Left lung (tissue), 10 donors: ENCODE measurements around the gene PNO1. TPM values are rescaled to one million over a fixed set of nuclear protein-coding genes. Genes with fewer than 3 reads are reported as not detected.

Source experiments
- ATAC-seq: fragments of 200-7000 bp; cut with Tn5 transposase; one replicate; pipeline ENCODE4 v1.9.1; 2020; ENCODE audit warnings: moderate library complexity
- DNase-seq, 4 donors: peaks; one replicate each; pipeline ENCODE4 v3.0.0-alpha.2; 2013 to 2020
- H3K27ac ChIP-seq, 2 donors: fragments of 200-600 bp; sonication (generic) in 1 of 2; one replicate each; pipeline versions ENCODE4 v1.5.0 to v1.8.0; 2020 to 2021
- H3K27me3 ChIP-seq, 2 donors: fragments of 200-600 bp; sonication (generic) in 1 of 2; one replicate each; pipeline versions ENCODE4 v1.5.0 to v1.8.0; 2020 to 2021
- H3K36me3 ChIP-seq, 2 donors: fragments of 200-600 bp; sonication (generic) in 1 of 2; one replicate each; pipeline versions ENCODE4 v1.5.0 to v1.8.0; 2020 to 2021
- H3K4me1 ChIP-seq, 2 donors: fragments of 200-600 bp; one replicate each; pipeline ENCODE4 v1.8.0; 2021
- H3K4me3 ChIP-seq, 2 donors: fragments of 200-600 bp; sonication (generic) in 1 of 2; one replicate each; pipeline versions ENCODE4 v1.5.0 to v1.8.0; 2020 to 2021; ENCODE audit warnings: mild to moderate bottlenecking in 1 of 2
- H3K9me3 ChIP-seq, 2 donors: fragments of 200-600 bp; sonication (generic) in 1 of 2; one replicate each; pipeline versions ENCODE4 v1.5.0 to v1.8.0; 2020 to 2021
- intact Hi-C, 2 donors: fragments of 100-400 bp; cut with DNase I; formaldehyde crosslinking; loops; one replicate each; pipeline versions ENCODE4 v1.11.2 to v1.14.2; 2022
- polyA plus RNA-seq, 6 donors: library from polyadenylated mRNA; unstranded; fragments of 120-200 nt; gene quantifications; one replicate each; pipeline ENCODE4 v1.2.1, GENCODE V29; 2013; ENCODE audit not compliant: insufficient read length in 6 of 6
- total RNA-seq, 2 donors: library from RNA; stranded (reverse); fragmentation: NEBNext Ultra II Directional; extraction: Animal tissue kit (Norgen Biotek cat#: 25700); gene quantifications; one replicate each; pipeline ENCODE4 v1.2.1, GENCODE V29; 2021
- TF ChIP-seq, protein P1 (sequence below), 2 donors: fragments of 200-600 bp; sonication (generic) in 1 of 2; IDR thresholded peaks; one replicate each; pipeline versions ENCODE4 v1.5.0 to v1.8.0; 2021; ENCODE audit warnings: antibody characterized with exemption in 2 of 2
- donor health status: DM: no; HTN: yes; CAD: no.
- donor health status: DM: no; HTN: no; CAD: no.

The PNO1 gene
- total and polyA plus RNA-seq, 8 donors = 9.4 to 17.7 (median 13.5) TPM

DNA sequence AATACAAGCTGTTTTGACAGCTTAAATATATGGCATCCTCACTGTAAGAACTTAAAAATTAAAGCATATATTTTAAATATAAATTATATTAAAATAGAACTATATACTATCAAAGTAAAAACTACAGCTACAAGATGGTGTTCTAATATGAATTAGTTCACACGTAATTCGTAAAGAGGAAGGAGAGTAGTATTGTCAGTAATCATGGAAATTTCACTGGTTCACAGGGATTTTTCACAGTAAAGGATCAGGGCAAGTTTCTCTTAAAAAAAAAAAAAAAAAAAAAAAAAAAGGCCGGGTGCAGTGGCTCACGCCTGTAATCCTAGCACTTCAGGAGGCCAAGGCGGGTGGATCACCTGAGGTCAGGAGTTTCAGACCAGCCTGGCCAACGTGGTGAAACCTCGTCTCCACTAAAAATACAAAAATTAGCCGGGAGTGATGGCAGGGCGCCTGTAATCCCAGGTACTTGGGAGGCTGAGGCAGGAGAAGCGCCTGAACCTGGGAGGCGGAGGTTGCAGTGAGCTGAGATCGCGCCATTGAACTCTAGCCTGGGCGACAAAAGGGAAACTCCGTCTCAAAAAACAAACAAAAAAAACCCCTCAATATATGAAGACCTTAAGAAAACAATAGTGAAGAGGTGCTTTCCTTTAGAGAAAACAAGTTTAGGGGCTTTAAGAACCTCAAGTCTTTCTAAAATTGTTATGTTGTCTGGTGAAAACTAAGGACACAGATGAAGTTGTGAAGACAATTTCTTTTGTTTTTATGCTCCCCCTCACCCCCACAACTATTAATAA, 32.5 kb downstream of the PNO1 start:
- H3K36me3 ChIP-seq = peaks cover 0 to 4% of the 10 kb centered on the region in 2 donors
- DNase-seq (no peak), ATAC-seq (no peak)
- H3K27ac ChIP-seq = no peak overlapping the region
- H3K4me3 ChIP-seq = no peak overlapping the region
- intact Hi-C loops = loop anchor here in 1 of 2 donors (10.0 kb wide), 1 partner anchor 55 kb away; no protein-coding TSS in a partner anchor
- no peaks in the 10 kb centered on the region for H3K27me3 ChIP-seq
- TF ChIP-seq, protein P1, sequence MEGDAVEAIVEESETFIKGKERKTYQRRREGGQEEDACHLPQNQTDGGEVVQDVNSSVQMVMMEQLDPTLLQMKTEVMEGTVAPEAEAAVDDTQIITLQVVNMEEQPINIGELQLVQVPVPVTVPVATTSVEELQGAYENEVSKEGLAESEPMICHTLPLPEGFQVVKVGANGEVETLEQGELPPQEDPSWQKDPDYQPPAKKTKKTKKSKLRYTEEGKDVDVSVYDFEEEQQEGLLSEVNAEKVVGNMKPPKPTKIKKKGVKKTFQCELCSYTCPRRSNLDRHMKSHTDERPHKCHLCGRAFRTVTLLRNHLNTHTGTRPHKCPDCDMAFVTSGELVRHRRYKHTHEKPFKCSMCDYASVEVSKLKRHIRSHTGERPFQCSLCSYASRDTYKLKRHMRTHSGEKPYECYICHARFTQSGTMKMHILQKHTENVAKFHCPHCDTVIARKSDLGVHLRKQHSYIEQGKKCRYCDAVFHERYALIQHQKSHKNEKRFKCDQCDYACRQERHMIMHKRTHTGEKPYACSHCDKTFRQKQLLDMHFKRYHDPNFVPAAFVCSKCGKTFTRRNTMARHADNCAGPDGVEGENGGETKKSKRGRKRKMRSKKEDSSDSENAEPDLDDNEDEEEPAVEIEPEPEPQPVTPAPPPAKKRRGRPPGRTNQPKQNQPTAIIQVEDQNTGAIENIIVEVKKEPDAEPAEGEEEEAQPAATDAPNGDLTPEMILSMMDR (IDR thresholded peaks at IDR 0.05) = no peak
- H3K9me3 ChIP-seq = no peaks in the 10 kb centered on the region
- peaks cover 7 to 57% of the 10 kb centered on the region in 2 donors for H3K4me1 ChIP-seq

DNA sequence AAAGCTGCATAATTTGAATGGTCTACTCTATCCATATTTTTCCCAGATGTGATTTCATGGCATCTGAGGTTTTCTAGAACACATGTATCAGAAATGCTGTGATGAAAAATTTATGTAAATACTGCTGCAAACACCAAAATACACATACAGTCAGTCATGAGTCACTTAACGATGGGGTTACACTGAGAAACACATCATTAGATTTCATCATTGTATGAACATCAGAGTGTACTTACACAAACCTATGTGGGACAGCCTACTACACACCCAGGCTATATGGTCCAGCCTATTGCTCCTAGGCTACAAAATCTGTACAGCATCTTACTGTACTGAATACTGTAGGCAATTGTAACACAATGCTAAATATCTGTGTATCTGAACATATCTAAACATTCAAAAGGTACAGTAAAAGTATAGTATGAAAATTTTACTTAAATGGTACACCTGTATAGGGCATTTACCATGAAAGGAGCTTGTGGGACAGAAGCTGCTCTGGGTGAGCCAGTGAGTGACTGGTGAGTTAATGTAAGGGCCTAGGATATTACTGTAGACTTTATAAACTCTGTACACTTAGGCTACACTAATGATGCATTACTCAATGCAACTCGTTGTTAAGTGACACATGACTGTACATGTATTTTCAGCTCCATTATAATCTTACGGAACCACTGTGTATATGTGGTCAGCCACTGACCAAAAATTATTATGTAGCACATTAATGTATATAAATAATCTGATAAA, 33.5 kb downstream of the PNO1 start:
- intact Hi-C loops = loop anchor here in 1 of 2 donors (10.0 kb wide), 1 partner anchor 54 kb away; no protein-coding TSS in a partner anchor
- no peaks in the 10 kb centered on the region for H3K27me3 ChIP-seq
- ATAC-seq (peak; percentile 61), DNase-seq (no peak)
- TF ChIP-seq, protein P1 (IDR thresholded peaks at IDR 0.05) = no peak
- no peak overlapping the region for H3K27ac ChIP-seq
- H3K4me1 ChIP-seq = peaks cover 16 to 67% of the 10 kb centered on the region in 2 donors
- H3K4me3 ChIP-seq = no peak overlapping the region
- no peaks in the 10 kb centered on the region for H3K9me3 ChIP-seq
- no peaks in the 10 kb centered on the region for H3K36me3 ChIP-seq

DNA sequence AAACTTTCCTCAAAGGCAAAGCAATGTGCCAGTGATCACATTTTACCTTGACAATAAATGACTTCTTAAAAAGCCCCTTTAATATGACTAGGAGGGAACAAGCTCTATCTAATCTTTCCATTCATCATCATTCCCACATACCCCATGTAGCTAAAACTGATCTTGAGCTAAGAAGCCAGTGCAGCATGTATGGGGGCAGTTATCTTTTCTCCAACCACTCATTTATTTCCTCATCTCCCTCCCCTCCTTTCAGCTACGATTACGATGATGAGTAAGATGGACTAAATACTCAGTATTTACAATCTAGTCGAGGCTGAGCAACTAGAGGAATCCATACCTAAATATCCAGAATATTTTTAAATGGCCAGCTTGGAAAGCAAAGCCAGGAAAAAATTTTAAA, 35.5 kb downstream of the PNO1 start:
- Histone ChIP-seq H3K4me1 (peaks cover 16 to 65% of the 10 kb centered on the region in 2 donors), H3K4me3 (no peak overlapping the region), H3K27ac (no peak overlapping the region), H3K36me3 (no peaks in the 10 kb centered on the region), H3K27me3 (no peaks in the 10 kb centered on the region), H3K9me3 (no peaks in the 10 kb centered on the region)
- ATAC-seq (no peak), DNase-seq (no peak)
- TF ChIP-seq, protein P1 (IDR thresholded peaks at IDR 0.05) = no peak
- intact Hi-C loops = loop anchor here in 1 of 2 donors (10.0 kb wide), 1 partner anchor 52 kb away; no protein-coding TSS in a partner anchor

DNA sequence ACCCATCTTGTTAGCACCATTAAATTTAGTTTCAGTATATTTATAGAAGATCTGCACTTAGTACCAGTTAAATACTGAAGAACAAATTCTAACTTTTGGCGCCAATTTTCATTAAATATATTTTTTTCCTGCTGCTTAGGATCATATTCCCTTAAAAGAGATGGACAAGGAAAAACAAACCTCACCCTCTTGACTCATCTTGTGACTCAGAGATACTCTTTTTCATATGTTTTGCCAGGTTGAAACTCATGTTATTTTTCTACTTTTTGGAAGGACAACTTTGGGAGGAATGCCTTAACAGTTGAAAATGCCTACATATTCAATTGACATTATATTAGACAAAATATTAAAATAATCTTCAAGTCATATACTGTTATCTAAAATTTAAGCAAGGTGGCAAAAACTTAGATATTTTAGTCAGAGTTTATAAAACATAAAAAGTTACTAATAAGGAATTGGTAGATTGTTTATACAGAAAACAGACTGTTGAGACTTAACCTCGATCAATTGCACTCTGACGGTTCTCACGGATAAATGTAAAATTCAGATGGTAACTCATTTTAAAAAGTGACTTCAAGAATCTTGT, 36.2 kb downstream of the PNO1 start:
- H3K9me3 ChIP-seq = no peaks in the 10 kb centered on the region
- no peak for ATAC-seq
- intact Hi-C loops = loop anchor here in 1 of 2 donors (10.0 kb wide), 1 partner anchor 51 kb away; no protein-coding TSS in a partner anchor

More for the DNA sequence above, 36.2 kb downstream of the PNO1 start:
- H3K27me3 ChIP-seq = no peaks in the 10 kb centered on the region
- TF ChIP-seq, protein P1 (IDR thresholded peaks at IDR 0.05) = no peak
- H3K4me1 ChIP-seq = peaks cover 16 to 59% of the 10 kb centered on the region in 2 donors
- no peaks in the 10 kb centered on the region for H3K36me3 ChIP-seq
- H3K27ac ChIP-seq = no peak overlapping the region
- DNase-seq = no peak
- H3K4me3 ChIP-seq = no peak overlapping the region
